Stimulated activated CD4-positive, alpha-beta T cell treated with anti-CD3 and anti-CD28 coated beads, Interleukin-12 subunit alpha, Interleukin-12 subunit beta, amount 100 ng/mL, for 4 hours (primary cell): ENCODE results near the gene NDUFB5.
"Not testable (repeated sequence)": the region's sequence is repeated elsewhere in the genome, so short reads cannot be mapped to it uniquely, and the experiment has no call there.

Experiments used
- DNase-seq: peaks from one replicate; pipeline ENCODE4 v3.0.0-alpha.2; 2020

The NDUFB5 gene

GRCh38 chr3:179640469-179640868 lies 35.9 kb downstream of the NDUFB5 start:
- no peak for DNase-seq

- no peak for DNase-seq
Observed at GRCh38 chr3:179642871-179643270, 38.3 kb downstream of the NDUFB5 start.

- DNase-seq = not testable (repeated sequence)
Observed at GRCh38 chr3:179643837-179644236, 39.2 kb downstream of the NDUFB5 start.

- DNase-seq = no peak
Observed at GRCh38 chr3:179646177-179646576, 41.6 kb downstream of the NDUFB5 start.

GRCh38 chr3:179651687-179652446 lies 47.3 kb downstream of the NDUFB5 start:
- no peak for DNase-seq

GRCh38 chr3:179652447-179653095 lies 48.0 kb downstream of the NDUFB5 start, which contains the start of gene USP13:
Gene USP13 (plus strand): TSS chr3:179653040. CDS start chr3:179653226, 186 bp downstream.
- peak; percentile 56 for DNase-seq

GRCh38 chr3:179653096-179653797 lies 48.7 kb downstream of the NDUFB5 start:
- DNase-seq = peak; percentile 60

- no peak for DNase-seq
Observed at GRCh38 chr3:179655236-179655635, 50.6 kb downstream of the NDUFB5 start.

GRCh38 chr3:179658606-179659005 lies 54.0 kb downstream of the NDUFB5 start:
- DNase-seq = no peak

- no peak for DNase-seq
Observed at GRCh38 chr3:179660872-179661271, 56.3 kb downstream of the NDUFB5 start.

GRCh38 chr3:179661777-179662176 lies 57.2 kb downstream of the NDUFB5 start:
- no peak for DNase-seq

- no peak for DNase-seq
Observed at GRCh38 chr3:179663093-179663492, 58.5 kb downstream of the NDUFB5 start.

- DNase-seq = no peak
Observed at GRCh38 chr3:179666030-179666429, 61.4 kb downstream of the NDUFB5 start.

GRCh38 chr3:179666436-179667035 lies 61.9 kb downstream of the NDUFB5 start:
- DNase-seq = no peak

GRCh38 chr3:179668429-179668828 lies 63.8 kb downstream of the NDUFB5 start:
- DNase-seq = no peak

- DNase-seq = no peak
Observed at GRCh38 chr3:179670311-179670710, 65.7 kb downstream of the NDUFB5 start.

- DNase-seq = no peak
Observed at GRCh38 chr3:179671309-179671708, 66.7 kb downstream of the NDUFB5 start.

GRCh38 chr3:179671747-179672242 lies 67.2 kb downstream of the NDUFB5 start:
- no peak for DNase-seq

- DNase-seq = no peak
Observed at GRCh38 chr3:179672918-179673317, 68.3 kb downstream of the NDUFB5 start.

- no peak for DNase-seq
Observed at GRCh38 chr3:179673523-179673922, 68.9 kb downstream of the NDUFB5 start.

GRCh38 chr3:179676081-179676480 lies 71.5 kb downstream of the NDUFB5 start:
- no peak for DNase-seq
